ENCODE data around the gene TNIK. TPM values are rescaled to one million over a fixed set of nuclear protein-coding genes. Genes with fewer than 3 reads are reported as not detected.

Gene TNIK
- total RNA-seq, 4 donors from 2014 or later: 1.5 to 20.3 (median 7.7) TPM

DNA sequence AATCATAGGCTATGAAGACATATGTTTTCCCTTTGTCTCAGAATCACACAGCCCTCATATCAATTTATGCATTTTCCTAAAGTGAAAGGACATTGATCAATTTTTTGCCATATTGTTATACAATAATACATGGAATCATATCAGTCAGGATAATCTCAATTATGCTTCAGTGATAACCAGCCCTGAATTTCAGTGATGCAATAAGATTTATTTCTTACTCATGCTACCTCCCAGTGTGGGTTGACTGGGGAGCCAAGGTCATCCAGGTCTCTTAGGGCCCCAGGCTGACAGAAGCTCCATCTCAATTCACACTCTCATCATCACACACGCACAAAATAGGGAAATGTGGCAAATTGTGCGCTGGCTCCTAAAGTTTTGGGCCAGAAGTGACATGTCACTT is 44.2 kb upstream of the TNIK start:
- H3K9me3 ChIP-seq: no peaks in the 10 kb centered on the region
- intact Hi-C loops (cut with DNase I; ENCODE audit: low total_unique reads): no loop called here
- TF ChIP-seq POLR2A (IDR thresholded peaks at IDR 0.05) (no peak), CTCF (IDR thresholded peaks at IDR 0.05) (no peak)
- no peak for DNase-seq
- no peak overlapping the region for H3K4me3 ChIP-seq
- H3K27ac ChIP-seq: no peak overlapping the region
- no peaks in the 10 kb centered on the region for H3K27me3 ChIP-seq
- H3K36me3 ChIP-seq: no peaks in the 10 kb centered on the region
- no peaks in the 10 kb centered on the region for H3K4me1 ChIP-seq

- intact Hi-C loops (cut with DNase I; ENCODE audit: low total_unique reads): no loop called here
- DNase-seq: no peak
- H3K27ac ChIP-seq: no peak overlapping the region
Measured at GRCh38 chr3:171503817-171504216, 43.6 kb upstream of the TNIK start.

GRCh38 chr3:171498921-171499320 is 38.7 kb upstream of the TNIK start:
- H3K36me3 ChIP-seq: no peaks in the 10 kb centered on the region
- H3K4me3 ChIP-seq: no peak overlapping the region
- no peaks in the 10 kb centered on the region for H3K9me3 ChIP-seq
- intact Hi-C loops (cut with DNase I; ENCODE audit: low total_unique reads): no loop called here
- H3K27ac ChIP-seq: no peak overlapping the region
- TF ChIP-seq CTCF (IDR thresholded peaks at IDR 0.05): no peak
- no peak for TF ChIP-seq POLR2A (IDR thresholded peaks at IDR 0.05)
- H3K27me3 ChIP-seq: no peaks in the 10 kb centered on the region
- no peaks in the 10 kb centered on the region for H3K4me1 ChIP-seq
- no peak for DNase-seq

More at GRCh38 chr3:171503817-171504216, 43.6 kb upstream of the TNIK start:
- Histone ChIP-seq H3K9me3 (no peaks in the 10 kb centered on the region), H3K36me3 (no peaks in the 10 kb centered on the region), H3K4me3 (no peak overlapping the region), H3K27me3 (no peaks in the 10 kb centered on the region), H3K4me1 (no peaks in the 10 kb centered on the region)
- TF ChIP-seq POLR2A (IDR thresholded peaks at IDR 0.05) (no peak), CTCF (IDR thresholded peaks at IDR 0.05) (no peak)

- Histone ChIP-seq H3K36me3 (no peaks in the 10 kb centered on the region), H3K4me1 (no peaks in the 10 kb centered on the region), H3K27ac (no peak overlapping the region), H3K4me3 (no peak overlapping the region), H3K27me3 (no peaks in the 10 kb centered on the region), H3K9me3 (no peaks in the 10 kb centered on the region)
- TF ChIP-seq POLR2A (IDR thresholded peaks at IDR 0.05) (no peak), CTCF (IDR thresholded peaks at IDR 0.05) (no peak)
- DNase-seq: no peak
- intact Hi-C loops (cut with DNase I; ENCODE audit: low total_unique reads): no loop called here
Measured at GRCh38 chr3:171497468-171497867, 37.3 kb upstream of the TNIK start.

GRCh38 chr3:171495413-171495812 is 35.2 kb upstream of the TNIK start:
- TF ChIP-seq POLR2A (IDR thresholded peaks at IDR 0.05) (no peak), CTCF (IDR thresholded peaks at IDR 0.05) (no peak)
- Histone ChIP-seq H3K4me3 (no peak overlapping the region), H3K9me3 (no peaks in the 10 kb centered on the region), H3K4me1 (no peaks in the 10 kb centered on the region), H3K36me3 (no peaks in the 10 kb centered on the region), H3K27me3 (no peaks in the 10 kb centered on the region), H3K27ac (no peak overlapping the region)
- no peak for DNase-seq
- intact Hi-C loops (cut with DNase I; ENCODE audit: low total_unique reads): no loop called here

Data from uterus (tissue), 4 donors.